Upper lobe of left lung (tissue), 6 donors: ENCODE measurements around the gene NME7. TPM values are rescaled to one million over a fixed set of nuclear protein-coding genes. Genes with fewer than 3 reads are reported as not detected.

ENCODE experiments used
- ATAC-seq, 2 donors: fragments of 200-7000 bp; cut with Tn5 transposase; one replicate each; pipeline ENCODE4 v1.9.1; 2022; ENCODE audit warnings: mild to moderate bottlenecking in 2 of 2, moderate library complexity in 2 of 2; ENCODE audit not compliant: low FRiP score in 2 of 2
- DNase-seq, 2 donors: peaks; one replicate each; pipeline ENCODE4 v3.0.0-alpha.2; 2019 to 2020
- H3K27ac ChIP-seq, 4 donors: fragments of 200-600 bp; sonication (generic); one replicate each; pipeline ENCODE4 v1.5.1; 2016 to 2019
- H3K27me3 ChIP-seq, 4 donors: fragments of 200-600 bp; sonication (generic); one replicate each; pipeline ENCODE4 v1.5.1; 2017 to 2019
- H3K36me3 ChIP-seq, 4 donors: fragments of 200-600 bp; sonication (generic); one replicate each; pipeline ENCODE4 v1.5.1; 2016 to 2019
- H3K4me1 ChIP-seq, 4 donors: fragments of 200-600 bp; sonication (generic); one replicate each; pipeline ENCODE4 v1.5.1; 2018 to 2019
- H3K4me3 ChIP-seq, 4 donors: fragments of 200-600 bp; sonication (generic); one replicate each; pipeline ENCODE4 v1.5.1; 2017 to 2019; ENCODE audit warnings: mild to moderate bottlenecking in 2 of 4, moderate library complexity in 1 of 4
- H3K9me3 ChIP-seq, 4 donors: fragments of 200-600 bp; sonication (generic); one replicate each; pipeline ENCODE4 v1.5.1; 2018 to 2019
- EP300 ChIP-seq, 4 donors: sonication (generic); formaldehyde crosslinking; IDR thresholded peaks; one replicate each; pipeline ENCODE4 v1.5.1; 2017; ENCODE audit warnings: antibody characterized with exemption in 4 of 4, control low read depth in 2 of 4
- POLR2A ChIP-seq, 4 donors: fragments of 450-650 bp; IDR thresholded peaks; one replicate each; pipeline ENCODE4 v1.5.1; 2016 to 2017; ENCODE audit warnings: antibody characterized with exemption in 4 of 4, mild to moderate bottlenecking in 2 of 4
- POLR2AphosphoS5 ChIP-seq, 2 donors: sonication (generic); formaldehyde crosslinking; IDR thresholded peaks; one replicate each; pipeline ENCODE4 v1.5.1; 2017; ENCODE audit warnings: antibody characterized with exemption in 2 of 2
- WGBS, 2 donors: methylation state at CpG; one replicate each; pipeline ENCODE4 v1.1.5; 2017 to 2018; 5-methylcytosine and 5-hydroxymethylcytosine counted together
- total RNA-seq, 6 donors: library from RNA; depleted of rRNA in 4 of 6; stranded (reverse); fragments of >200 nt in 4 of 6; gene quantifications; one replicate each; pipeline versions ENCODE4 v1.1.0 to v1.2.1, GENCODE V29; 2016 to 2021
- TF ChIP-seq, protein P1 (sequence below), 6 experiments: fragments of 450-650 bp in 4 of 6; fragments of 200-600 bp in 2 of 6; sonication (generic) in 2 of 6; IDR thresholded peaks; one replicate each; pipeline ENCODE4 v1.5.1; 2016 to 2019; ENCODE audit warnings: antibody characterized with exemption in 6 of 6
- donor health status: DM: no; HTN: no; CAD: no; lungs with moderate emphysema.
- donor health status: DM: no; HTN: yes; CAD: no; lungs with severe emphysema.

The NME7 gene
- total RNA-seq, 6 donors from 2014 or later, result 9.8 to 24.1 (median 12.1) TPM

GRCh38 chr1:169146576-169147214, 220.9 kb downstream of the NME7 start:
- no peaks in the 10 kb centered on the region for H3K9me3 ChIP-seq
- no peaks in the 10 kb centered on the region for H3K27me3 ChIP-seq
- no peak overlapping the region for H3K4me3 ChIP-seq
- ATAC-seq (no peak), DNase-seq (no peak)
- TF ChIP-seq, protein P1, sequence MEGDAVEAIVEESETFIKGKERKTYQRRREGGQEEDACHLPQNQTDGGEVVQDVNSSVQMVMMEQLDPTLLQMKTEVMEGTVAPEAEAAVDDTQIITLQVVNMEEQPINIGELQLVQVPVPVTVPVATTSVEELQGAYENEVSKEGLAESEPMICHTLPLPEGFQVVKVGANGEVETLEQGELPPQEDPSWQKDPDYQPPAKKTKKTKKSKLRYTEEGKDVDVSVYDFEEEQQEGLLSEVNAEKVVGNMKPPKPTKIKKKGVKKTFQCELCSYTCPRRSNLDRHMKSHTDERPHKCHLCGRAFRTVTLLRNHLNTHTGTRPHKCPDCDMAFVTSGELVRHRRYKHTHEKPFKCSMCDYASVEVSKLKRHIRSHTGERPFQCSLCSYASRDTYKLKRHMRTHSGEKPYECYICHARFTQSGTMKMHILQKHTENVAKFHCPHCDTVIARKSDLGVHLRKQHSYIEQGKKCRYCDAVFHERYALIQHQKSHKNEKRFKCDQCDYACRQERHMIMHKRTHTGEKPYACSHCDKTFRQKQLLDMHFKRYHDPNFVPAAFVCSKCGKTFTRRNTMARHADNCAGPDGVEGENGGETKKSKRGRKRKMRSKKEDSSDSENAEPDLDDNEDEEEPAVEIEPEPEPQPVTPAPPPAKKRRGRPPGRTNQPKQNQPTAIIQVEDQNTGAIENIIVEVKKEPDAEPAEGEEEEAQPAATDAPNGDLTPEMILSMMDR (IDR thresholded peaks at IDR 0.05), result no peak
- TF ChIP-seq POLR2AphosphoS5 (IDR thresholded peaks at IDR 0.05) (no peak), EP300 (IDR thresholded peaks at IDR 0.05) (no peak), POLR2A (IDR thresholded peaks at IDR 0.05) (no peak)
- WGBS, 2 donors, result 96 to 100% methylated on average over 1 of the region's 1 CpG
- H3K27ac ChIP-seq, result no peak overlapping the region
- no peaks in the 10 kb centered on the region for H3K4me1 ChIP-seq
- H3K36me3 ChIP-seq, result no peaks in the 10 kb centered on the region

DNA sequence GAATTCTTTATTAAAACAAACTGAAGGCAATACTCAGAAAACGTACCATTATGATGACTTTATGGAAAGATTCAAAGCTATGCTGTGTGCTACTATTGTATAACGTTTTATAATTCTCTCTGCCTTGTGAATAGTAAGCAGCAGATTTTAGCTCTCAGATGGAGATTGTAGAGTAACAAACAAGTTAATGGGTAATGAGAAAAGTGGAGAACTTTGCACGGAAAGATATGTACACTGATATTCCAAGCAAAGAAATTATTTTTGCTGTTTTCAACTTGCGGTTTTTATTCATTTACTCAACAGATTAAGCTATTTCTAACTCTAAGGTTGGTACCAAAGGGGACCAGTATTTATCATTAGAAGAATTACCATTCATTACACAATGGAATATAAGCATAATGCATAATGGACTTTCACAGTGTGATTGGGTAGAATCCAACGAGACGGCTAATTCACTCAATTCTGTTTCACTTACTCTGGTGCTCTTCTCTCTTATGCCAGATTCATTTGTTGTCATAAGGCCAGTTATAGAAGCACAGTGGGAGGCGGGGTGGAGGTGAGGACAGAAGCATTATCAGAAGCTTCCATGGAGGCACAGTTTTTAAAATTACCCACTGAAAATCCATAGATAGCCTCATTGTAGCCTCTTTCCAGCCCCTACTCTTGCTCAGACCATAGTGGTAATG, 222.5 kb downstream of the NME7 start:
- ATAC-seq (no peak), DNase-seq (no peak)
- Histone ChIP-seq H3K27me3 (no peaks in the 10 kb centered on the region), H3K9me3 (no peaks in the 10 kb centered on the region), H3K4me3 (no peak overlapping the region), H3K36me3 (no peaks in the 10 kb centered on the region), H3K4me1 (no peaks in the 10 kb centered on the region), H3K27ac (no peak overlapping the region)
- 91 to 94% methylated on average over 7 of the region's 7 CpGs for WGBS, 2 donors
- TF ChIP-seq POLR2A (IDR thresholded peaks at IDR 0.05) (no peak), EP300 (IDR thresholded peaks at IDR 0.05) (no peak), POLR2AphosphoS5 (IDR thresholded peaks at IDR 0.05) (no peak)
- TF ChIP-seq, protein P1 (IDR thresholded peaks at IDR 0.05), result no peak

- no peaks in the 10 kb centered on the region for H3K36me3 ChIP-seq
- TF ChIP-seq POLR2A (IDR thresholded peaks at IDR 0.05) (no peak), EP300 (IDR thresholded peaks at IDR 0.05) (no peak), POLR2AphosphoS5 (IDR thresholded peaks at IDR 0.05) (no peak)
- TF ChIP-seq, protein P1 (IDR thresholded peaks at IDR 0.05), result no peak
- no peak overlapping the region for H3K27ac ChIP-seq
- no peak for DNase-seq
- H3K27me3 ChIP-seq, result no peaks in the 10 kb centered on the region
- ATAC-seq, result no peak
- H3K4me1 ChIP-seq, result no peaks in the 10 kb centered on the region
- H3K4me3 ChIP-seq, result no peak overlapping the region
- H3K9me3 ChIP-seq, result no peaks in the 10 kb centered on the region
These were observed 223.6 kb downstream of the NME7 start for GRCh38 chr1:169143984-169144383.

DNA sequence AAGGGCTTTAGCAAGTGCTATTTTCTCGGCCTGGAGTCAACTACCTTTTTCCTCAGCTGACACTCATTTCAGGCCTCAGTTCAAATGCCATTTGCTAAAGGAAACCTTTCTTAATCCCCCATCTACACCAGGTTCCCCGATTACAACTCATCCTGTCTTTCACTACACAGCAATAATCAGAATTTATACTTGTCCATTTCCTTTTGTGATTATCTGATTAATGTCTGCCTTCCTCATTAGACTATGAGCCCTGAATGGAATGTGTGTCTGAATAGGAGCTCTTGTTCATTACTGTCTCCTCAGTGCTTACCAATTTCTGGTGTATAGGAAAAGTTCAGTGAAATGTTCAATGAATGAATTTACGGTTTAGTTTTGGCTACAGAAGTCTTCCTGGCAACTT, 224.3 kb downstream of the NME7 start:
- no peaks in the 10 kb centered on the region for H3K36me3 ChIP-seq
- DNase-seq (no peak), ATAC-seq (no peak)
- TF ChIP-seq, protein P1 (IDR thresholded peaks at IDR 0.05), result no peak
- TF ChIP-seq POLR2A (IDR thresholded peaks at IDR 0.05), result no peak
- no peak for TF ChIP-seq POLR2AphosphoS5 (IDR thresholded peaks at IDR 0.05)
- no peak for TF ChIP-seq EP300 (IDR thresholded peaks at IDR 0.05)
- no peak overlapping the region for H3K4me3 ChIP-seq
- no peaks in the 10 kb centered on the region for H3K4me1 ChIP-seq
- H3K27ac ChIP-seq, result no peak overlapping the region
- H3K9me3 ChIP-seq, result no peaks in the 10 kb centered on the region
- H3K27me3 ChIP-seq, result no peaks in the 10 kb centered on the region
- WGBS, 2 donors, result 74 to 76% methylated on average over 3 of the region's 3 CpGs

DNA sequence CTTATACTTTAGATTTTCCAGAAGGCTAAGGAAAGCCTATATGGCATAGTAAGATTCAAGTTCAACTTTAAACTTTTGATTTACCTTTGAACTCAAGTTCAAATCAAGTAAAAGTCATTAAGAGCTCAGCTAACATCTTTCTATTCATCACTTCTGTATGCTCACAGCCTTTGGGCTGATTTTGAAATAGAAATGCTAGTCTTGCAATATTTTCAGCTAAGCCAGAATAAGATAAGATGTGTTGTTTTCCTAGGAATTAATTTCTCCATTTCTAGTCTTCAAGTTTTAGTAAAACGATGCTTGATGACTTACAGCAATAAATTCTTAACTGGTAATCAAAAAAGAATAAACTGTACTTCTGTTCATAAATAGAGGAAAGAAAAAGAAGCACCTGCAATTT, 225.5 kb downstream of the NME7 start:
- TF ChIP-seq EP300 (IDR thresholded peaks at IDR 0.05) (no peak), POLR2A (IDR thresholded peaks at IDR 0.05) (no peak), POLR2AphosphoS5 (IDR thresholded peaks at IDR 0.05) (no peak)
- TF ChIP-seq, protein P1 (IDR thresholded peaks at IDR 0.05), result no peak
- DNase-seq (no peak), ATAC-seq (no peak)
- H3K27ac ChIP-seq, result no peak overlapping the region
- no peak overlapping the region for H3K4me3 ChIP-seq
- no peaks in the 10 kb centered on the region for H3K9me3 ChIP-seq
- no peaks in the 10 kb centered on the region for H3K36me3 ChIP-seq
- H3K4me1 ChIP-seq, result no peaks in the 10 kb centered on the region
- WGBS, 2 donors, result 88 to 90% methylated on average over 1 of the region's 1 CpG
- H3K27me3 ChIP-seq, result no peaks in the 10 kb centered on the region
